GM12878 (cell line): ENCODE data around the gene CLNK. TPM values are rescaled to one million over a fixed set of nuclear protein-coding genes. Genes with fewer than 3 reads are reported as not detected.

Experiments used
- CTCF ChIP-seq, 3 experiments: IDR thresholded peaks in 2 of 3; conservative IDR thresholded peaks in 1 of 3; 2 replicates each; pipeline ENCODE4 v1.5.1; 2011; ENCODE audit warnings: low read depth in 3 of 3, low read length in 3 of 3, mild to moderate bottlenecking in 3 of 3, control low read depth in 2 of 3, moderate library complexity in 2 of 3, inconsistent platforms in 1 of 3, mixed read lengths in 1 of 3; ENCODE audit not compliant: control insufficient read depth in 2 of 3, insufficient read depth in 1 of 3; ENCODE audit errors: extremely low read depth in 1 of 3
- DPF2 ChIP-seq: fragments of 450-650 bp; IDR thresholded peaks from 2 replicates; pipeline ENCODE4 v1.6.1; 2017; ENCODE audit warnings: mild to moderate bottlenecking
- ETV6 ChIP-seq, 2 experiments: fragments of 450-650 bp in 1 of 2; IDR thresholded peaks in 1 of 2; conservative IDR thresholded peaks in 1 of 2; 2 replicates each; pipeline ENCODE4 v1.6.1; 2014; ENCODE audit warnings: antibody characterized with exemption in 1 of 2, borderline replicate concordance in 1 of 2, low read depth in 1 of 2, mild to moderate bottlenecking in 1 of 2, moderate library complexity in 1 of 2
- HDAC6 ChIP-seq: fragments of 200-600 bp; sonication (generic); IDR thresholded peaks from one replicate; pipeline ENCODE4 v1.8.0; 2017; ENCODE audit warnings: antibody characterized with exemption; ENCODE audit not compliant: unreplicated experiment
- IKZF1 ChIP-seq: fragments of 450-650 bp; conservative IDR thresholded peaks from 2 replicates; pipeline ENCODE4 v1.6.1; 2017; ENCODE audit warnings: antibody characterized with exemption, mild to moderate bottlenecking
- JUND ChIP-seq: IDR thresholded peaks from 2 replicates; pipeline ENCODE4 v1.6.1; 2012; ENCODE audit warnings: low read depth, mild to moderate bottlenecking, low read length, improper control_type of control experiment, moderate library complexity
- KAT2A ChIP-seq: conservative IDR thresholded peaks from 2 replicates; pipeline ENCODE4 v1.6.1; 2011; ENCODE audit warnings: low read depth, low read length; ENCODE audit not compliant: control insufficient read depth
- NBN ChIP-seq: fragments of 450-650 bp; IDR thresholded peaks from 2 replicates; pipeline ENCODE4 v1.6.1; 2016
- PAX5 ChIP-seq: IDR thresholded peaks from 2 replicates; pipeline ENCODE4 v1.6.1; 2011; ENCODE audit warnings: low read depth, low read length, borderline replicate concordance
- POLR2A ChIP-seq: IDR thresholded peaks from 2 replicates; pipeline ENCODE4 v1.6.1; 2011; ENCODE audit warnings: low read depth, mild to moderate bottlenecking, low read length
- PRDM15 ChIP-seq: fragments of 450-650 bp; formaldehyde crosslinking; IDR thresholded peaks from 2 replicates; pipeline ENCODE4 v1.4.0; 2020; ENCODE audit warnings: mild to moderate bottlenecking, moderate library complexity
- RAD51 ChIP-seq: fragments of 450-650 bp; IDR thresholded peaks from 2 replicates; pipeline ENCODE4 v1.6.1; 2016; ENCODE audit warnings: moderate library complexity, mild to moderate bottlenecking, inconsistent platforms
- RELA ChIP-seq: fragments of 450-650 bp; IDR thresholded peaks from 2 replicates; pipeline ENCODE4 v1.8.0; 2014; ENCODE audit warnings: borderline replicate concordance; ENCODE audit not compliant: partially characterized antibody
- SMC3 ChIP-seq: IDR thresholded peaks from 2 replicates; pipeline ENCODE4 v1.6.1; 2011; ENCODE audit warnings: low read length, improper control_type of control experiment, borderline replicate concordance
- SPI1 ChIP-seq: IDR thresholded peaks from 2 replicates; pipeline ENCODE4 v1.6.1; 2011; ENCODE audit warnings: low read depth, mild to moderate bottlenecking, low read length, moderate library complexity, borderline replicate concordance; ENCODE audit not compliant: insufficient read depth
- STAT1 ChIP-seq: fragments of 450-650 bp; conservative IDR thresholded peaks from 2 replicates; pipeline ENCODE4 v1.6.1; 2014; ENCODE audit warnings: antibody characterized with exemption, mild to moderate bottlenecking
- ZNF217 ChIP-seq: fragments of 450-650 bp; IDR thresholded peaks from 2 replicates; pipeline ENCODE4 v1.6.1; 2017; ENCODE audit warnings: antibody characterized with exemption, mild to moderate bottlenecking
- ZNF384 ChIP-seq: IDR thresholded peaks from 2 replicates; pipeline ENCODE4 v1.6.1; 2012; ENCODE audit warnings: low read depth, mild to moderate bottlenecking, low read length, improper control_type of control experiment, borderline replicate concordance
- polyA plus RNA-seq, 11 experiments: library from polyadenylated mRNA; depleted of rRNA in 4 of 11; unstranded in 6 of 11; stranded (reverse) in 5 of 11; fragments of >200 nt; fragmentation: Nextera tagmentation in 4 of 11; fragmentation: Illumina TruSeq in 1 of 11; extraction: Ambion mirVana in 4 of 11; extraction: Trizol in 1 of 11; gene quantifications; 1 replicate in 1 of 11; 2 replicates in 10 of 11; pipeline versions ENCODE4 v1.2.1 to v1.2.3, GENCODE V29; 2011 to 2016; ENCODE audit warnings: inconsistent platforms in 2 of 11, missing spikeins in 2 of 11, low read depth in 1 of 11
- total RNA-seq, 4 experiments: library from RNA; depleted of rRNA in 3 of 4; stranded (reverse); fragments of >200 nt in 3 of 4; fragmentation: Illumina TruSeq in 1 of 4; extraction: Trizol in 1 of 4; gene quantifications; 2 replicates each; pipeline versions ENCODE4 v1.2.1 to v1.2.3, GENCODE V29; 2013 to 2021
- TF ChIP-seq, protein P1 (sequence below): fragments of 450-650 bp; IDR thresholded peaks from 2 replicates; pipeline ENCODE4 v1.6.1; 2017; ENCODE audit warnings: mild to moderate bottlenecking, moderate library complexity
- TF ChIP-seq, protein P2 (sequence below): IDR thresholded peaks from 2 replicates; pipeline ENCODE4 v1.6.1; 2012; ENCODE audit warnings: low read depth, low read length, improper control_type of control experiment

The CLNK gene
- total and polyA plus RNA-seq, 10 of the 15 experiments (the other 5 are each of a cell fraction or from before 2014, with no cell fraction given): 2.1 to 14.3 (median 2.7) TPM

GRCh38 chr4:10456595-10457254 lies 227.8 kb downstream of the CLNK start (continued):
- TF ChIP-seq CTCF (IDR thresholded peaks at IDR 0.05 in 2 of 3, conservative IDR thresholded peaks at IDR 0.05 in 1 of 3; ENCODE audit: control insufficient read depth in 2 of 3, extremely low read depth in 1 of 3, insufficient read depth in 1 of 3, low read depth in 3 of 3, low read length in 3 of 3) (no peak), ETV6 (conservative IDR thresholded peaks at IDR 0.05 in 1 of 2, IDR thresholded peaks at IDR 0.05 in 1 of 2; ENCODE audit: borderline replicate concordance in 1 of 2, low read depth in 1 of 2) (no peak), SMC3 (no peak), DPF2 (peak; percentile 52; the same call in 1 of the 2 replicates), KAT2A (no peak), NBN (0 out of 2 replicates have a peak, but pooled peaks have one; percentile 46), PAX5 (no peak), ZNF384 (no peak), HDAC6 (no peak), RELA (no peak), POLR2A (peak; percentile 49; the same call in 1 of the 2 replicates), SPI1 (no peak), RAD51 (no peak), PRDM15 (CRISPR knock-in tag) (no peak), JUND (no peak), IKZF1 (peak; percentile 83), STAT1 (no peak), ZNF217 (peak; percentile 71)
- TF ChIP-seq, protein P1, sequence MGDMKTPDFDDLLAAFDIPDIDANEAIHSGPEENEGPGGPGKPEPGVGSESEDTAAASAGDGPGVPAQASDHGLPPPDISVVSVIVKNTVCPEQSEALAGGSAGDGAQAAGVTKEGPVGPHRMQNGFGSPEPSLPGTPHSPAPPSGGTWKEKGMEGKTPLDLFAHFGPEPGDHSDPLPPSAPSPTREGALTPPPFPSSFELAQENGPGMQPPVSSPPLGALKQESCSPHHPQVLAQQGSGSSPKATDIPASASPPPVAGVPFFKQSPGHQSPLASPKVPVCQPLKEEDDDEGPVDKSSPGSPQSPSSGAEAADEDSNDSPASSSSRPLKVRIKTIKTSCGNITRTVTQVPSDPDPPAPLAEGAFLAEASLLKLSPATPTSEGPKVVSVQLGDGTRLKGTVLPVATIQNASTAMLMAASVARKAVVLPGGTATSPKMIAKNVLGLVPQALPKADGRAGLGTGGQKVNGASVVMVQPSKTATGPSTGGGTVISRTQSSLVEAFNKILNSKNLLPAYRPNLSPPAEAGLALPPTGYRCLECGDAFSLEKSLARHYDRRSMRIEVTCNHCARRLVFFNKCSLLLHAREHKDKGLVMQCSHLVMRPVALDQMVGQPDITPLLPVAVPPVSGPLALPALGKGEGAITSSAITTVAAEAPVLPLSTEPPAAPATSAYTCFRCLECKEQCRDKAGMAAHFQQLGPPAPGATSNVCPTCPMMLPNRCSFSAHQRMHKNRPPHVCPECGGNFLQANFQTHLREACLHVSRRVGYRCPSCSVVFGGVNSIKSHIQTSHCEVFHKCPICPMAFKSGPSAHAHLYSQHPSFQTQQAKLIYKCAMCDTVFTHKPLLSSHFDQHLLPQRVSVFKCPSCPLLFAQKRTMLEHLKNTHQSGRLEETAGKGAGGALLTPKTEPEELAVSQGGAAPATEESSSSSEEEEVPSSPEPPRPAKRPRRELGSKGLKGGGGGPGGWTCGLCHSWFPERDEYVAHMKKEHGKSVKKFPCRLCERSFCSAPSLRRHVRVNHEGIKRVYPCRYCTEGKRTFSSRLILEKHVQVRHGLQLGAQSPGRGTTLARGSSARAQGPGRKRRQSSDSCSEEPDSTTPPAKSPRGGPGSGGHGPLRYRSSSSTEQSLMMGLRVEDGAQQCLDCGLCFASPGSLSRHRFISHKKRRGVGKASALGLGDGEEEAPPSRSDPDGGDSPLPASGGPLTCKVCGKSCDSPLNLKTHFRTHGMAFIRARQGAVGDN: peak; percentile 86
- TF ChIP-seq, protein P2, sequence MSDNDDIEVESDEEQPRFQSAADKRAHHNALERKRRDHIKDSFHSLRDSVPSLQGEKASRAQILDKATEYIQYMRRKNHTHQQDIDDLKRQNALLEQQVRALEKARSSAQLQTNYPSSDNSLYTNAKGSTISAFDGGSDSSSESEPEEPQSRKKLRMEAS: 0 out of 2 replicates have a peak, but pooled peaks have one; percentile 18
